Measurements from ENCODE around the gene FNDC5.

DNA sequence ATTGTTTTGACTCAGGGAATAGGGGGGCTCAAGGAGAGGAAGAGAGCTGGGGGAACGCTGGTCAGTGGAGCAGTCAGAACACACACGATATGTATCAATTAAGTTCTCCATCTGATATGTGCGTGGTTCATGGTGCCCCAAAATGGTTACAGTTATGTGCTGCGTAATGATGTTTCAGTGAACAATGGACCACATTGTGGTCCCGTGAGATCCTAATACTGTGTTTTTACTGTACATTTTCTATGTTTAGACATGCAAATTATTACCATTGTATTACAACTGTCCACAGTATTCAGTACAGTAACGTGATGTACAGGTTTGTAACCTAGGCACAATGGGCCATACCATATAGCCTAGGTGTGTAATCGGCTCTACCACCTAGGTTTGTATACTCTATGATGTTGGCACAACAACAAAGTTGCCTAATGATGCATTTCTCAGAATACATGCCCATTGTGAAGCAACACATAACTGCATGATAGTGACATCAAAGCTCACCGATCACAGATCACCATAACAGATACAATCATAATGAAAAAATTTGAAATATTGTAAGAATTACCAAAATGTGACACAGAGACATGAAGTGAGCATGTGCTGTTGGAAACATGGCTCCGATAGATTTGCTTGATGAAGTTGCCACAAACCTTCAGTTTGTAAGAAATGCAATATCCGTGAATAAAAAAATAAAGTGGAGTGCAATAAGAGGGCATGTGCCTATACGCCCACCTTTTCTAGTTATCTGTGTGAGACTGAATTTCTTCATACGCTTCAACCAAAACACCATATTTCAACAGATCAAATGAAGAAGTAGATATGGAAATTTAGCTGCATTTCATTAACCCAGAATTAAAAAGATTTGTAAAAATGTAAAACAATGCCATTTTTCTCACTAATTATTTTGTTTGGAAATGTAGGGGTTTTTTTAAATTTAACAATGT, 45.3 kb upstream of the FNDC5 start:
- no peak for TF ChIP-seq MEF2A (IDR thresholded peaks at IDR 0.05; ENCODE audit: borderline replicate concordance, low read depth)
- TF ChIP-seq, protein P1, sequence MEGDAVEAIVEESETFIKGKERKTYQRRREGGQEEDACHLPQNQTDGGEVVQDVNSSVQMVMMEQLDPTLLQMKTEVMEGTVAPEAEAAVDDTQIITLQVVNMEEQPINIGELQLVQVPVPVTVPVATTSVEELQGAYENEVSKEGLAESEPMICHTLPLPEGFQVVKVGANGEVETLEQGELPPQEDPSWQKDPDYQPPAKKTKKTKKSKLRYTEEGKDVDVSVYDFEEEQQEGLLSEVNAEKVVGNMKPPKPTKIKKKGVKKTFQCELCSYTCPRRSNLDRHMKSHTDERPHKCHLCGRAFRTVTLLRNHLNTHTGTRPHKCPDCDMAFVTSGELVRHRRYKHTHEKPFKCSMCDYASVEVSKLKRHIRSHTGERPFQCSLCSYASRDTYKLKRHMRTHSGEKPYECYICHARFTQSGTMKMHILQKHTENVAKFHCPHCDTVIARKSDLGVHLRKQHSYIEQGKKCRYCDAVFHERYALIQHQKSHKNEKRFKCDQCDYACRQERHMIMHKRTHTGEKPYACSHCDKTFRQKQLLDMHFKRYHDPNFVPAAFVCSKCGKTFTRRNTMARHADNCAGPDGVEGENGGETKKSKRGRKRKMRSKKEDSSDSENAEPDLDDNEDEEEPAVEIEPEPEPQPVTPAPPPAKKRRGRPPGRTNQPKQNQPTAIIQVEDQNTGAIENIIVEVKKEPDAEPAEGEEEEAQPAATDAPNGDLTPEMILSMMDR (IDR thresholded peaks at IDR 0.05): no peak
- no peak for TF ChIP-seq EP300 (IDR thresholded peaks at IDR 0.05; ENCODE audit: borderline replicate concordance in 1 of 2, low read depth in 1 of 2, low read length in 1 of 2)
- TF ChIP-seq CHD2 (IDR thresholded peaks at IDR 0.05; ENCODE audit: low read length, partially characterized antibody): no peak
- TF ChIP-seq RXRA (IDR thresholded peaks at IDR 0.05; ENCODE audit: borderline replicate concordance, low read depth): no peak
- no peak for TF ChIP-seq SIN3A (IDR thresholded peaks at IDR 0.05; ENCODE audit: borderline replicate concordance, low read depth, low read length)
- no peak for TF ChIP-seq NRF1 (IDR thresholded peaks at IDR 0.05; ENCODE audit: low read depth, low read length)
- TF ChIP-seq, protein P2, sequence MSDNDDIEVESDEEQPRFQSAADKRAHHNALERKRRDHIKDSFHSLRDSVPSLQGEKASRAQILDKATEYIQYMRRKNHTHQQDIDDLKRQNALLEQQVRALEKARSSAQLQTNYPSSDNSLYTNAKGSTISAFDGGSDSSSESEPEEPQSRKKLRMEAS (IDR thresholded peaks at IDR 0.05; ENCODE audit: low read depth): no peak
- no peak for TF ChIP-seq POLR2AphosphoS5 (IDR thresholded peaks at IDR 0.05; ENCODE audit: low read depth, low read length)
- no peak for TF ChIP-seq JUND (IDR thresholded peaks at IDR 0.05)
- TF ChIP-seq TCF12 (IDR thresholded peaks at IDR 0.05): no peak
- TF ChIP-seq TAF1 (IDR thresholded peaks at IDR 0.05; ENCODE audit: borderline replicate concordance, low read depth, low read length): no peak
- TF ChIP-seq YY1 (IDR thresholded peaks at IDR 0.05; ENCODE audit: low read depth): no peak

Data from SK-N-SH (cell line).